Hematopoietic multipotent progenitor cell treated with erythropoietin and hydrocortisone succinate and interleukin-3 and kit ligand, for 8 days (in vitro differentiated cells): Measurements from ENCODE around the gene FSTL4.
"Not testable (repeated sequence)": the region's sequence is repeated elsewhere in the genome, so short reads cannot be mapped to it uniquely, and the experiment has no call there.

Experiments
- DNase-seq: peaks from one replicate; pipeline ENCODE4 v3.0.0-alpha.2; 2015

FSTL4 gene

DNA sequence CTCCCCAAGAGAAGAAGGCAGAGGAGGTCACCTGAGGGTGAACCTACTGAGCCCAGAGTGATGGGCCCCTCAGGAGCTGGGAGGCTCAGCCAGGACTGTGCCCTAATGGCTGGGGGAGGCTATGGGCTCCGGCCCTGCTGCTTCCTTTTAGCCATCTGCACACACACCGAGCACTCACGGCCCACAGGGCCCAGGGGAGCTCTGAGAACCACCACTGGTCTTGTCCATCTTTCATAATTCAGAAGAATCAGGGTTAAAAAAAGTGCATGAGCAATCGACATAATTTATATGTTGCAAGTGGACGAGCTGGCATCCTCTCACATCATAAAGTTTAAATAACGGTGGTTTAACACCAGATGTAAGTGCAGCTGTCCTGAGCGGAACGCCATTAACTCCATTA is 162.1 kb downstream of the FSTL4 start:
- DNase-seq = no peak

- DNase-seq = no peak
These were observed 163.2 kb downstream of the FSTL4 start for GRCh38 chr5:133449181-133449580.

GRCh38 chr5:133446440-133446839 is 165.9 kb downstream of the FSTL4 start:
- DNase-seq = no peak

DNA sequence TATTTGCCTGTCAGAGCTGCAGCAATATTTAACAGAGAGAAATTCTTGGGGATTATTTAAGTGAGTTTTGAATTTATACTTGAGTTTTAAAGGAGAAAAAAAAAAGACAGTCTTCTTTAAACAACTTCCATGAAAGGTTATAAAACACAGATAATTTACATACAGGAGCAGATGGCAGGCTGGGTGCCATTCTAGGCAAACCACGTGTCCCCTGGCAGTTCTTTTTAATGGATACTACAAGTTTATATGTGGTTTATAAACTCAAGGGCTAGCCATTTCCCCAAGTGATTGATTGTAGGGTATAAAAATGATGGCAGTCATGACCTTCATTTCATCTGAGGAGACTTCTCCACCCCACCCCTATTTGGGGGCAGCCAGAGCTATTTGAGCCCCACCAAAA is 166.6 kb downstream of the FSTL4 start:
- DNase-seq = no peak

DNA sequence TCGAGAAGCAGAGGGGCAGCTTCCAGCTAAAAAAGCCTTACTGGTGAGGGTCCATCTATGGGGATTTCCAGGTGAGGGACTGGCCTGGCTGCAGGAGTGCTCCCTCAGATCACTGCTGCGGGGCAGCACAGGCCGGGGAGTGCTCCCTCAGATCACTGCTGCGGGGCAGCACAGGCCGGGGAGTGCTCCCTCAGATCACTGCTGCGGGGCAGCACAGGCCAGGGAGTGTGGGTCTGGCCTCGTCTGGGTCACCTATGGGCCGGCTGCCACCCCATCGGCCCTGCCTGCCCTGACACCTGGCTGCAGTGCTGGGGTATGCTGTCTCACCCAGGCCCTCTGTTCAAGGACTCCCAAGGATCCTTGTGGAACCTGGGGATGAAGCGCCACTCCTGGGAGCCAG is 167.1 kb downstream of the FSTL4 start:
- not testable (repeated sequence) for DNase-seq

DNA sequence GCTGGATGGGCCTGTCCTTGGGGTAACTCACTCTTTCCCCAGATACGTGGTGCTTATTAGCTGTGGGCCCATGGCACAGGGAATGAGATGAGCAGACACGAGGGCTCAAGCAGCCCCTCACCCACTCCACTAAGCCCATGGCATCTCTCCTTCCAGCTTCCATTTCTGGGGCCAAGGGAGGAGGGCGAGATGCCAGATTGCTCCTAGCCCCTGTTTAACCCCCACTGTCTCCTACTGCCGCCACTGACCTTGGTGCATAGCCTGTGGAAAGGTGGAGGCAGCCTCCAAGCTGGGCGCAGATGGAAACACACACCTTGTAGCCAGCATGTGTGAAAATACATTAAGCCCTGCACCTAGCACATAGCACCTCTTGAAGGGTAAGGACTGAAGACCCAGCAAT is 167.6 kb downstream of the FSTL4 start:
- no peak for DNase-seq

DNA sequence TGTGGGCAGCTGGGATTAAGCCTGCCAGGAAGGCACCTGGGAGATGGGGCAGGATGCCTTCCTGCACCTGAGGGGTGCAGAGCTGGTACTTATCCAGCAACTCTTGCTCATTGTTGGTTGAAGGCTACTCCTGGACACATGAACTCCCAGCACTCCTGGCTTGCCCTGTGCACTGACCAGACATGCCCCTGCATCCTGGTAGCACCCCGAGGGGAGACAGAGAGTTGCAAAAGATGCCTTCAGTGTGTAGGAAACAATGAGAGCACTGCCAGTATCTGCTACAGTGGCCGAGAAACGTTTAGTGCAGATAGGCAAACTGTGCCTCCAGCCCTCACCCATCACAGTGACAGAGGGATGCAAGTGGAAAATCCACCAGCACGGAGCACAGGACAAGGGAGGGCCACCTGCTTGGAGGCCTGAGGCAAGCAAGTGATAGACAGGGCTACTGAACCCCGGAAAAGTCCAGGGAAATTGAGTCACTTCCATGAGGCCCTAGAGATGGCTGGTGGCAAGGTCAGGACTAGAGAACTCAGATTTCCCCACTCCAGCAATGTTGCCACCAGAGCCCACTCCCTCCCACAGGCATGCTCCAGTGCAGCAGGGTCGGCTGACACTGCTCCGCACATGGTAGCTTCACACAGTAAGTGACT is 171.1 kb downstream of the FSTL4 start:
- DNase-seq = no peak

- no peak for DNase-seq
These were observed 171.8 kb downstream of the FSTL4 start for GRCh38 chr5:133440467-133441115.

DNA sequence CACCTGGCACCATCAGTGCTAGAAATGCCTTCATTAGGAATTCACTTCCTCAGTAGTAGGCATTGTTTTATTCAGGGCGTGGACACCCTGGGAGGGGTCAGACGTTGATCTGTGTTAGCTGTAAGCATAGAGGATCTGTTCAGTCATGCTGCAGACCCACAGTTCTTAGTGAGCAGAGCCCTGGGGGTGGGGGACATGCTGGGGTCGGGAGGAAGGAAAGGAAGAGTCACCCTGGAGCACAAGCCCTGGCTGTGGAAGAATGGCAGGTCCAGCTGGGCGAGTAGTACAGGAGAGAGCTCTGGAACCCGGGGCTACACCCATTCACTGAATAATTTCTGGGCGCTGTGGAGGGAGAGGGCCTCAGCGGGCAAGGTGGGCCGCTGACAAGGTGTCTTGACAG is 172.5 kb downstream of the FSTL4 start:
- DNase-seq = no peak

GRCh38 chr5:133438487-133438886 is 173.9 kb downstream of the FSTL4 start:
- no peak for DNase-seq

- no peak for DNase-seq
These were observed 178.0 kb downstream of the FSTL4 start for GRCh38 chr5:133434336-133434735.

DNA sequence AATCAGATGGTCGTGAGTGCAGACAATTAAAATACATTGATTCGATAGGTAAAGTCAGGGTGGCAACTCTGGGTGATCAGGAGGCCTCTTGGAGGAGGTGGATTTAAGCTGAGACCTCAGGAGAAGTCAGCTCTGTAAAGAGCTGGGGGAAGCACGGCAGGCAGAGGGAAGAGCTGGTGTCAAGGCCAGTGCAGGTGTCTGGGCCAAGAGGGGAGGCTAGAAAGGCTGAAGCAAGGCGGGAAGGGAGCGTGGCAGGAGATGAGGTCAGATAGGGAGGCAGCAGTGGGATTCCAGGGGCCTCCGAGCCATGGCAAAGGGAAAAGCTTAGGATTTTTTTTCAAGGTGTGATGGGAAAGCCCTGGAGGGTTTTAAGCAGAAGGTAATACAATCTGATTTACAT is 178.7 kb downstream of the FSTL4 start:
- no peak for DNase-seq

- DNase-seq = no peak
These were observed 179.3 kb downstream of the FSTL4 start for GRCh38 chr5:133432956-133433532.

DNA sequence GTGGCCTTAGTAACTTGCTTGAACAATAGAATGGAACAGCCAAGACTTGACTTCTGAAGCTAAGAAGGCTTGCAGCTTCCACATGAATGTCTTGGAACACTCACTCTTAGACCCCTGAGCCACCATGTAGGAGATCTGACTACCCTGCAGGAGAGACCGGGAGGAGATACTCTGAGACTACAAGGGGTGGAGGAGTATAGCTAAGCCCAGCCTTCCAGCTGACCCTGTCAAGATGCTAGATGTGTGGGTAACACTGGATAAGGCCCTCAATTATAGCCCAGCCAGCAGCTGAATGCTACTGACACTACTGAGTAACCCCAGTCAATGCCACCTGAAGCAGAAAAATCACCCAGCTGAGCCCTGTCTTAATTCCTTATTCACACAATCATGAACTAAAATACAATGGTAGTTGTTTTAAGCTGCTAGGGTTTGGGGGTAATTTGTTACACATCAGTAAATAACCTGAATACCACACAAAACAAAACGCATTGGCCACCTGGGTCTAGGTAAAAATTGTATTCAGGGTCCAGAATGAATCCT is 180.9 kb downstream of the FSTL4 start:
- DNase-seq = no peak

DNA sequence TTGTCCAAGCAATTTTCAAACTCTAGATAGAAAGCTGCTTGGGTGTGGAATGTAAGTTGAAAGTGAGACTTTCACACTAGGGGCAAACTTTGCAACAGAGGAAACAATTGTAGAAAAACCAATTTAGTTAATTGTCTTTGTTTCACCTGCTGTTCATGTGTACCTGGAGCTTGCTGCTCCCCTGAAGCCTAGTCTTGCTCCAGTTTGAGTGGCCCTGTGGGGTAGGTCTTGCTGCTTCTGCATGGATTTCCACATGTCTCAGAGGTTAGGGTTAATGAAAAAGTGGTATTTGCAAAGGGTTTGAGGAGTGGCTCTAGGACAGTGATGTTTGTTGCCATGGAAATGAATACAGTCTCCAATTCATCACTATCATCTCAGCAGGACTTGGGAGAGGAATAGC is 182.2 kb downstream of the FSTL4 start:
- no peak for DNase-seq

DNA sequence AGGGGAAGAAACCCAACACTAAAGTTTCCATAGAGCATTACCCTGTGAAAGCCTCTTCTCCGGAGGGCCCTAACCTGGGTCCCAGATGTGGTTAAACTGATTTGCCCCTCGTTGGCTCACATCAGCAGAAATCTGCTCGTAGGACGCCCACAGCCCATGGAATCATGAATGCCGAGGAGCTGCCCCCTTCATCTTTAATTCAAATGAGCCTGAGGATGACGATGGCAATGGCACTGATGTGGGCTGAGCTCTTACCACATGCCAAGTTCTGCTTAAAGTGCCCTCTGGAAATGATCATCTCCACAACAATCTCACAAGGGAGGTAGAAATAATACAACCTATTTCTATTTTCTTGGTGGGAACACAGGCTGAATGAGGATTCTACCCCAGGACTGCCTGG is 183.3 kb downstream of the FSTL4 start:
- no peak for DNase-seq

- no peak for DNase-seq
These were observed 184.2 kb downstream of the FSTL4 start for GRCh38 chr5:133428072-133428660.

DNA sequence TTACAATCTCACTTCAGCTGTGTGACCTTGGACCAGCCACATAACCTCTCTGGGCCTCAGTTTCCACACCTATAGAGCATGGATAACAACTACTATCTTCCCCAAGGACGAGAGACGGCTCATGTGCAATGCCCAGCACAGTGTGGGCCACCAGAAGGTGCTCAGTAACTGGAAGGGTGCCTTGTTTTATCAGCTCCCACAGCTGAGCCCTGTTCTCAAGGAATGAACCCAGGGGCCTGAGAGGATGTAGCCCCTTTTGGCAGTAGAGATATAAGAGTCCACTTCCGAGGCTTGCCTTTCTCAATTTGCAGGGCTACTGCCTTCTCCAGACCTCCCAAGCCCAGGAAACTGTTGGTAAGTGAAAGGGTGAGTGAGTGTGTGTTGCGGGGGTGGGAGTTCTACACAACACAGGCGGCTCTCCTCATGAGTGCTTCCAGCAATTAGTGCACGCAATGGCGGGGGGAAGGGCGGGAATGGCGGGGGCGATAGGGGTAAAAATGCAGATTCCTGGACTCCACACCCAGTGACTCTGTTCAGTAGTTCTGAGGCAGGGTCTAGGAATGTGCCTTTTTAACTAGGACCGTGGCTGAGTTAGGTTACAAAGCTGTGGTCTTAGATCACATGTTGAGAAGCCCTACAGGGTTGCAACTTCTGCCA is 185.1 kb downstream of the FSTL4 start:
- no peak for DNase-seq

- DNase-seq = no peak
These were observed 186.1 kb downstream of the FSTL4 start for GRCh38 chr5:133426264-133426663.

- DNase-seq = no peak
These were observed 186.6 kb downstream of the FSTL4 start for GRCh38 chr5:133425764-133426163.

GRCh38 chr5:133425222-133425621 is 187.1 kb downstream of the FSTL4 start:
- no peak for DNase-seq

DNA sequence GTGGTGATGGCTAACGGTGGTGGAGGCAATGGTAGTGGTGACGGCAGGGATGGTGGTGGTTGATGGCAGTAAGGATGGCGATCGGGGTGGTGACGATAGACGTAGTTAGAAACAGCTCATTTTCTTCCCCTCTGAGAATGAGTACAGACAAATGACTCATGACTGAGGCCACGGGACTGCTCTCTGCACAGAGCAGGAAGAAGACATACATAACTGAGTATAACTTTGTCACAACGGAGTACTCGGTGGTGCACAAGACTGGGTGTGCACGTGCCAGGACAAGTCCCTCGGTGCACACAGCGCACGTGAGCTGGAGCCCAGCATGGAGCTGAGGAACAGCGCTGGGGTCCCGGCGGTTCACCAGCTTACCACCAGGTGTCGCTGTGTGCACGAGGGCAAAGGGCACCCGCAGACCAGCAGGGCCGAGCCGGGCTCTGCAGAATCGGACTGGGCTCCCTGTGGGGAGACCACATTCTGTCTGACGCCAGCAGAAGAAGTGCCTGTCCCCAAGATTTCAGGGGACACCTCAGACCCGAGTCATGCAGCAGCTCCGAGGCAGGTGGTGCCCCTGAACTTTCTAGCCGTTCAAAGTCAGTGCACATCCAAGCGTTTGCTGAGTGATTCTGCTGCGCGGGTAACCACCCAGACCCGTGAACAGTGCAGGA is 188.6 kb downstream of the FSTL4 start:
- peak; percentile 59 for DNase-seq
